RWPE1 (cell line): ENCODE measurements around the gene TPM1.

Source experiments
- CTCF ChIA-PET: fragments of 350-600 bp; sonication (Branson Sonifier 250); formaldehyde crosslinking; extraction: SDS; loops from one replicate; lab custom pipeline; 2021; lab: Yijun Ruan, JAX
- POLR2A ChIA-PET: fragments of 400-600 bp; formaldehyde crosslinking; extraction: SDS; loops from one replicate; lab custom pipeline; 2020; ENCODE audit warnings: antibody characterized with exemption; ENCODE audit not compliant: low non-redundant PET; lab: Yijun Ruan, JAX
- DNase-seq: peaks from one replicate; pipeline ENCODE4 v3.0.0; 2012; ENCODE audit warnings: low spot score
- H3K27ac ChIP-seq: fragments of 450-650 bp; 2 replicates; pipeline ENCODE4 v1.5.1; 2017
- TF ChIP-seq, protein P1 (sequence below): fragments of 450-650 bp; conservative IDR thresholded peaks from 2 replicates; pipeline ENCODE4 v1.5.1; 2017; ENCODE audit warnings: low read depth, mild to moderate bottlenecking

TPM1 gene

GRCh38 chr15:63056829-63057228 is 14.3 kb downstream of the TPM1 start:
- CTCF ChIA-PET = interaction anchor here (0.5 kb wide), 2 partner anchors 29 to 118 kb away, joined by 3 to 5 read pairs; no protein-coding TSS in a partner anchor
- no peak overlapping the region for H3K27ac ChIP-seq
- POLR2A ChIA-PET = no interaction called here
- no peak for DNase-seq
- TF ChIP-seq, protein P1, sequence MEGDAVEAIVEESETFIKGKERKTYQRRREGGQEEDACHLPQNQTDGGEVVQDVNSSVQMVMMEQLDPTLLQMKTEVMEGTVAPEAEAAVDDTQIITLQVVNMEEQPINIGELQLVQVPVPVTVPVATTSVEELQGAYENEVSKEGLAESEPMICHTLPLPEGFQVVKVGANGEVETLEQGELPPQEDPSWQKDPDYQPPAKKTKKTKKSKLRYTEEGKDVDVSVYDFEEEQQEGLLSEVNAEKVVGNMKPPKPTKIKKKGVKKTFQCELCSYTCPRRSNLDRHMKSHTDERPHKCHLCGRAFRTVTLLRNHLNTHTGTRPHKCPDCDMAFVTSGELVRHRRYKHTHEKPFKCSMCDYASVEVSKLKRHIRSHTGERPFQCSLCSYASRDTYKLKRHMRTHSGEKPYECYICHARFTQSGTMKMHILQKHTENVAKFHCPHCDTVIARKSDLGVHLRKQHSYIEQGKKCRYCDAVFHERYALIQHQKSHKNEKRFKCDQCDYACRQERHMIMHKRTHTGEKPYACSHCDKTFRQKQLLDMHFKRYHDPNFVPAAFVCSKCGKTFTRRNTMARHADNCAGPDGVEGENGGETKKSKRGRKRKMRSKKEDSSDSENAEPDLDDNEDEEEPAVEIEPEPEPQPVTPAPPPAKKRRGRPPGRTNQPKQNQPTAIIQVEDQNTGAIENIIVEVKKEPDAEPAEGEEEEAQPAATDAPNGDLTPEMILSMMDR = no peak

GRCh38 chr15:63057468-63058345 is 15.2 kb downstream of the TPM1 start:
- POLR2A ChIA-PET = no interaction called here
- CTCF ChIA-PET = interaction anchor here (0.5 to 1.0 kb wide), 2 partner anchors 10 to 117 kb away, joined by 3 to 4 read pairs; no protein-coding TSS in a partner anchor

GRCh38 chr15:63059075-63059474 is 16.5 kb downstream of the TPM1 start:
- ChIA-PET CTCF (no interaction called here), POLR2A (no interaction called here)
- TF ChIP-seq, protein P1 = no peak
- no peak for DNase-seq
- no peak overlapping the region for H3K27ac ChIP-seq

More at GRCh38 chr15:63057468-63058345, 15.2 kb downstream of the TPM1 start:
- TF ChIP-seq, protein P1 = no peak
- no peak for DNase-seq
- no peak overlapping the region for H3K27ac ChIP-seq

DNA sequence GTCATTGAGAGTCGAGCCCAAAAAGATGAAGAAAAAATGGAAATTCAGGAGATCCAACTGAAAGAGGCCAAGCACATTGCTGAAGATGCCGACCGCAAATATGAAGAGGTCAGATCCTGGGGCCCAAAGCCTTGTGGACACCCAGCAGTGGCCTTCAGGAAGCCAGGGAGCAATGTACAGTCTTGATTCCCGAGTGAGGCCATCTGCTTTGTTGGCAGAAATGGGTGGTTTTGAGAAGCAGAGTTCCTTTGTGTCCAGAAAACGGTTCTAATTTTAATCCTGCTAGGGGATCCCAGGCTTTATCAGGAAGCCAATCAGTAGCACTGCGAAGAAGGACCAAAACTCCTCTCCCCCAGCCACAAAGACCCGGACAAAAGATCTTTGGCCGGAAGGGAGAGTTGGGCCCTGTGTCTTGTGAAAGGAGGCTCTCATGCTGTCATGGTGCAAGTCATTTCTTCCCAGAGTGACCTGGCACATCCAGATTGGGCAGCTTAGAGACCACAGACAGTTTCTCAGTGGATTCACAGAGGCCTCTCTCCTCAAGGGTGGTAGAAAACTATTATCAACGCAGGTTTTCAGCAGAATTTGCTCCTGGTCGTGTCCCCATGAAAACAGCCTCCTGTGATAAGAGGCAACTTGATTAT is 17.1 kb downstream of the TPM1 start:
- H3K27ac ChIP-seq = no peak overlapping the region
- TF ChIP-seq, protein P1 = no peak
- POLR2A ChIA-PET = no interaction called here
- no peak for DNase-seq
- CTCF ChIA-PET = no interaction called here

- H3K27ac ChIP-seq = no peak overlapping the region
- no peak for DNase-seq
- CTCF ChIA-PET = no interaction called here
- TF ChIP-seq, protein P1 = no peak
- POLR2A ChIA-PET = no interaction called here
These were observed 18.2 kb downstream of the TPM1 start for GRCh38 chr15:63060699-63061098.

GRCh38 chr15:63061975-63062374 is 19.4 kb downstream of the TPM1 start:
- DNase-seq = no peak
- ChIA-PET CTCF (interaction anchor here (0.6 to 1.1 kb wide), 3 partner anchors 14 to 232 kb away, joined by 3 to 5 read pairs (median 3); no protein-coding TSS in a partner anchor), POLR2A (no interaction called here)
- TF ChIP-seq, protein P1 = no peak
- no peak overlapping the region for H3K27ac ChIP-seq
